ENCODE results near the gene MPRIP. TPM values are rescaled to one million over a fixed set of nuclear protein-coding genes. Genes with fewer than 3 reads are reported as not detected.
"Not testable (repeated sequence)": the region's sequence is repeated elsewhere in the genome, so short reads cannot be mapped to it uniquely, and the experiment has no call there.

MPRIP gene
- total RNA-seq, 1 experiment from 2014 or later: 140 TPM

GRCh38 chr17:17134957-17135333 is 92.7 kb downstream of the MPRIP start:
- H3K27me3 Mint-ChIP-seq (ENCODE audit: low read depth): no peaks in the 10 kb centered on the region
- no peak for ATAC-seq
- no peak for TF ChIP-seq RORB (CRISPR knock-in tag; IDR thresholded peaks at IDR 0.05)
- TF ChIP-seq GTF2I (CRISPR knock-in tag; conservative IDR thresholded peaks at IDR 0.05): no peak
- no peak for TF ChIP-seq KAT7 (CRISPR knock-in tag; IDR thresholded peaks at IDR 0.05; ENCODE audit: borderline replicate concordance)
- H3K4me1 Mint-ChIP-seq: no peaks in the 10 kb centered on the region
- H3K27ac Mint-ChIP-seq: no peak overlapping the region
- H3K9me3 Mint-ChIP-seq: no peaks in the 10 kb centered on the region
- CTCF ChIA-PET: no interaction called here
- POLR2A ChIA-PET: no interaction called here
- no peak overlapping the region for H3K4me3 Mint-ChIP-seq
- DNase-seq (ENCODE audit: low spot score): no peak
- H3K36me3 Mint-ChIP-seq: peaks cover 15% of the 10 kb centered on the region

DNA sequence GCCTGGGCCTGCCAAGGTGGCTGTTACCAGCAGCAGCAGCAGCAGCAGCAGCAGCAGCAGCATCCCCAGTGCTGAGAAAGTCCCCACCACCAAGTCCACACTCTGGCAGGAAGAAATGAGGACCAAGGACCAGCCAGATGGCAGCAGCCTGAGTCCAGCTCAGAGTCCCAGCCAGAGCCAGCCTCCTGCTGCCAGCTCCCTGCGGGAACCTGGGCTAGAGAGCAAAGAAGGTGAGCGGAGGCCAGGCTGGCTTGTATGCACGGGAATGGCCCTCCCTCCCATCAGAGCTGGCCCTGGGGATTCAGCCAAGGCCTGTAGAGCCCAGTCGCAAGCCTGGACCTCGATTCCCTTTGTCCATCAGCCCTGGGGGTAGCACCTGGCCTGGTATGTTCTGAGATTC is 94.0 kb downstream of the MPRIP start:
- H3K36me3 Mint-ChIP-seq: peaks cover 15% of the 10 kb centered on the region

DNA sequence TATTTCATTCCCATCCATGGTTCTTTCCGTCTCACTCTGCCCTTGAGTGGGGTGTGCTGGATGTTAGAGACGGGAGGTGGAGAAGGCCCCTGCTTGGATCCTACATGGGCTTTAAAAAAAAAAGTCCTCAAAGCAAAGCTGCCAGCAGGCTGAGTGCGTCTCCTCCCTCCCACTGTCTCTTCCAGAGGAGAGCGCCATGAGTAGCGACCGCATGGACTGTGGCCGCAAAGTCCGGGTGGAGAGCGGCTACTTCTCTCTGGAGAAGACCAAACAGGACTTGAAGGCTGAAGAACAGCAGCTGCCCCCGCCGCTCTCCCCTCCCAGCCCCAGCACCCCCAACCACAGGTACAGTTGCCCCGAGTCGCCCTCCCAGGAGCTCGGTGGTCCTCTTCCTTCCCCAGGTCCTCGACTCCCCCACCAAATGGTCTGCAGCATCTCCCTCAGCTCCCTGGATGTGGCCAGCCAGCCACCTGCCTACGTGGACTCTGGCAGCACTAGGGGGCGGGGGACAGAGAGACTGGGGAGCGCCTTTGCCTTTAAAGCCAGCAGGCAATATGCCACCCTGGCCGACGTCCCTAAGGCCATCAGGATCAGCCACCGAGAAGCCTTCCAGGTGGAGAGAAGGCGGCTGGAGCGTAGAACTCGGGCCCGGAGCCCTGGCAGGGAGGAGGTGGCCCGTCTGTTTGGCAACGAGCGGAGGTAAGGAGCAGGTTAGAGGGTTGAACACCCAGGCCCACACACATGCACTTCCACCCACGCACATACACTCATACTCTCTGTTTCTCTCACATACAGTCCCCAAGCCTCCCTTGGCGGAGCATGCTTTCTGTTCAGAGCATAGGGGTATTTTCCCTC is 95.7 kb downstream of the MPRIP start:
- Mint-ChIP-seq H3K36me3 (peaks cover 20% of the 10 kb centered on the region), H3K4me3 (no peak overlapping the region), H3K27ac (no peak overlapping the region), H3K4me1 (peaks cover 10% of the 10 kb centered on the region), H3K27me3 (ENCODE audit: low read depth) (no peaks in the 10 kb centered on the region), H3K9me3 (no peaks in the 10 kb centered on the region)
- DNase-seq (ENCODE audit: low spot score): no peak
- TF ChIP-seq ZNF671 (CRISPR knock-in tag; IDR thresholded peaks at IDR 0.05) (no peak), TP53 (CRISPR knock-in tag; IDR thresholded peaks at IDR 0.05) (no peak), NFATC4 (CRISPR knock-in tag; IDR thresholded peaks at IDR 0.05) (no peak), NFE2L1 (CRISPR knock-in tag; IDR thresholded peaks at IDR 0.05) (no peak), JUN (CRISPR knock-in tag; IDR thresholded peaks at IDR 0.05) (no peak), MYBL2 (CRISPR knock-in tag; IDR thresholded peaks at IDR 0.05) (no peak)
- POLR2A ChIA-PET: no interaction called here
- no peak for ATAC-seq
- CTCF ChIA-PET: interaction anchor here (0.5 kb wide), 1 partner anchor 54 kb away, joined by 3 read pairs; no protein-coding TSS in a partner anchor

More for the DNA sequence above, 94.0 kb downstream of the MPRIP start:
- H3K27ac Mint-ChIP-seq; H3K4me1 Mint-ChIP-seq; DNase-seq (ENCODE audit: low spot score); POLR2A ChIA-PET; H3K27me3 Mint-ChIP-seq (ENCODE audit: low read depth); ATAC-seq; H3K9me3 Mint-ChIP-seq; H3K4me3 Mint-ChIP-seq; CTCF ChIA-PET: not testable (repeated sequence)

- no peaks in the 10 kb centered on the region for H3K9me3 Mint-ChIP-seq
- POLR2A ChIA-PET: interaction anchor here (0.5 kb wide), 1 partner anchor 394 kb away, joined by 8 read pairs; no protein-coding TSS in a partner anchor
- peaks cover 24% of the 10 kb centered on the region for H3K36me3 Mint-ChIP-seq
- peak; percentile 34 for DNase-seq (ENCODE audit: low spot score)
- H3K4me1 Mint-ChIP-seq: peaks cover 10% of the 10 kb centered on the region
- CTCF ChIA-PET: interaction anchor here (2.2 to 5.1 kb wide), 5 partner anchors 10 to 31 kb away, joined by 10 to 77 read pairs (median 21); no protein-coding TSS in a partner anchor
- TF ChIP-seq, protein P1, sequence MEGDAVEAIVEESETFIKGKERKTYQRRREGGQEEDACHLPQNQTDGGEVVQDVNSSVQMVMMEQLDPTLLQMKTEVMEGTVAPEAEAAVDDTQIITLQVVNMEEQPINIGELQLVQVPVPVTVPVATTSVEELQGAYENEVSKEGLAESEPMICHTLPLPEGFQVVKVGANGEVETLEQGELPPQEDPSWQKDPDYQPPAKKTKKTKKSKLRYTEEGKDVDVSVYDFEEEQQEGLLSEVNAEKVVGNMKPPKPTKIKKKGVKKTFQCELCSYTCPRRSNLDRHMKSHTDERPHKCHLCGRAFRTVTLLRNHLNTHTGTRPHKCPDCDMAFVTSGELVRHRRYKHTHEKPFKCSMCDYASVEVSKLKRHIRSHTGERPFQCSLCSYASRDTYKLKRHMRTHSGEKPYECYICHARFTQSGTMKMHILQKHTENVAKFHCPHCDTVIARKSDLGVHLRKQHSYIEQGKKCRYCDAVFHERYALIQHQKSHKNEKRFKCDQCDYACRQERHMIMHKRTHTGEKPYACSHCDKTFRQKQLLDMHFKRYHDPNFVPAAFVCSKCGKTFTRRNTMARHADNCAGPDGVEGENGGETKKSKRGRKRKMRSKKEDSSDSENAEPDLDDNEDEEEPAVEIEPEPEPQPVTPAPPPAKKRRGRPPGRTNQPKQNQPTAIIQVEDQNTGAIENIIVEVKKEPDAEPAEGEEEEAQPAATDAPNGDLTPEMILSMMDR (IDR thresholded peaks at IDR 0.05): no peak
- TF ChIP-seq, protein P2, sequence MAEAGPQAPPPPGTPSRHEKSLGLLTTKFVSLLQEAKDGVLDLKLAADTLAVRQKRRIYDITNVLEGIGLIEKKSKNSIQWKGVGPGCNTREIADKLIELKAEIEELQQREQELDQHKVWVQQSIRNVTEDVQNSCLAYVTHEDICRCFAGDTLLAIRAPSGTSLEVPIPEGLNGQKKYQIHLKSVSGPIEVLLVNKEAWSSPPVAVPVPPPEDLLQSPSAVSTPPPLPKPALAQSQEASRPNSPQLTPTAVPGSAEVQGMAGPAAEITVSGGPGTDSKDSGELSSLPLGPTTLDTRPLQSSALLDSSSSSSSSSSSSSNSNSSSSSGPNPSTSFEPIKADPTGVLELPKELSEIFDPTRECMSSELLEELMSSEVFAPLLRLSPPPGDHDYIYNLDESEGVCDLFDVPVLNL (CRISPR knock-in tag; IDR thresholded peaks at IDR 0.05; ENCODE audit: borderline replicate concordance, low read depth): no peak
- TF ChIP-seq SMAD4 (CRISPR knock-in tag; IDR thresholded peaks at IDR 0.05): no peak
- no peak for TF ChIP-seq GTF2I (CRISPR knock-in tag; conservative IDR thresholded peaks at IDR 0.05)
- no peak for TF ChIP-seq TEAD1 (CRISPR knock-in tag; IDR thresholded peaks at IDR 0.05)
- H3K27me3 Mint-ChIP-seq (ENCODE audit: low read depth): no peaks in the 10 kb centered on the region
- H3K4me3 Mint-ChIP-seq: no peak overlapping the region
- H3K27ac Mint-ChIP-seq: no peak overlapping the region
- ATAC-seq: peak; percentile 36
These were observed 97.8 kb downstream of the MPRIP start for GRCh38 chr17:17139972-17140589.
